ENCODE data around the gene RFX8. TPM values are rescaled to one million over a fixed set of nuclear protein-coding genes. Genes with fewer than 3 reads are reported as not detected.

Gene RFX8
- total and polyA plus RNA-seq, 2 of the 8 experiments (the other 6 are each of a cell fraction or from before 2014, with no cell fraction given): 0.60 to 0.97 TPM

DNA sequence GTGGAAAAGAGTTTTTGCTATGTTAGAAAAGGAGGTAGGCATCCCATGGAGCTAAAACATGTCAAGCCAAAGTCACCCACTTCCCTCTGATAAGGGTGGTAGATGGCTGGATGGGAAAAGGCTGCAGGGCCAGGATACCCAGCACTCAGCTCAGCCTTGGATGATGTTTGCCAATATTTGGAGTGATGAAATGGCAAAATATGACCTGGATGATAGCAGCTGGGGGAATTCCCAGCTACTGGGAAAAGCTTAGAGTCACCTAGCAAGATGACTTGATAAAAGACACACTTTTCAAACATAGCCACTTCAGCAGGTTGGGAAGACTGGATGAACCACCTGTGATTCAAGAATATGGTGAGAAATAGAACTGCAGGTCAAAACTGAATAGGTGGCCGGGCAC, 10.1 kb downstream of the RFX8 start:
- peaks cover 0 to under 1% of the 10 kb centered on the region in 2 experiments; a peak in 1 of 4 replicates for H3K9me3 ChIP-seq (ENCODE audit: insufficient read depth in 2 of 2, low read depth in 1 of 2, low read length in 1 of 2)
- H3K9ac ChIP-seq (replicated peaks in 1 of 4; ENCODE audit: extremely low read depth in 1 of 4, low read depth in 3 of 4, low read length in 3 of 4): no peak overlapping the region
- H3K79me1 ChIP-seq (ENCODE audit: low read depth, low read length): no peaks in the 10 kb centered on the region
- DNase-seq (ENCODE audit: low read depth in 1 of 2, low spot score in 2 of 2) (no peak), FAIRE-seq (no peak)
- ChIA-PET CTCF (ENCODE audit: partially characterized antibody) (interaction anchor here (0.8 to 1.5 kb wide), 3 partner anchors 18 to 101 kb away, joined by 3 to 4 read pairs (median 4); no protein-coding TSS in a partner anchor), POLR2A (ENCODE audit: partially characterized antibody) (interaction anchor here (1.5 kb wide), 1 partner anchor 9 kb away, joined by 5 read pairs; no protein-coding TSS in a partner anchor)
- no peak overlapping the region for H4K8ac ChIP-seq (ENCODE audit: extremely low read depth, insufficient read depth, low read length)
- no peak overlapping the region for H2BK15ac ChIP-seq (ENCODE audit: low read length)
- no peak overlapping the region for H3K4me3 ChIP-seq (ENCODE audit: extremely low read depth in 1 of 4, insufficient read depth in 2 of 4, low read depth in 3 of 4, low read length in 4 of 4)
- H4K91ac ChIP-seq (replicated peaks; ENCODE audit: insufficient read length, low read length): no peak overlapping the region
- H4K20me1 ChIP-seq (replicated peaks in 1 of 2; ENCODE audit: control insufficient read depth in 1 of 2, insufficient read depth in 2 of 2, low read length in 2 of 2): no peaks in the 10 kb centered on the region
- H3K23ac ChIP-seq (ENCODE audit: insufficient read length): no peak overlapping the region
- H3K4ac ChIP-seq (replicated peaks; ENCODE audit: insufficient read length, low read depth, low read length): no peak overlapping the region
- H4K5ac ChIP-seq (ENCODE audit: insufficient read length, low read depth, low read length): no peak overlapping the region
- no peak overlapping the region for H3K14ac ChIP-seq (ENCODE audit: insufficient read length)
- H2AK5ac ChIP-seq (ENCODE audit: low read depth, low read length): no peak overlapping the region
- H2BK20ac ChIP-seq (ENCODE audit: low read length): no peak overlapping the region
- H3K79me2 ChIP-seq (ENCODE audit: control insufficient read depth in 1 of 2, insufficient read depth in 2 of 2, low read length in 2 of 2): no peaks in the 10 kb centered on the region
- peaks cover 3 to 10% (median 6%) of the 10 kb centered on the region in 4 experiments; a peak in 6 of 7 replicates for H3K4me1 ChIP-seq (replicated peaks in 1 of 4; ENCODE audit: control insufficient read depth in 3 of 4, insufficient read depth in 4 of 4, low read length in 3 of 4)
- no peak overlapping the region for H2BK120ac ChIP-seq (replicated peaks; ENCODE audit: low read depth, low read length)
- 100% methylated on average over 1 of the region's 1 CpG; no CpG with 5 or more reads in 1 of the 2 experiments for WGBS, 2 experiments (ENCODE audit: extremely low coverage in 1 of 2, insufficient coverage in 1 of 2, insufficient read length in 1 of 2, insufficient replicate concordance in 2 of 2, low coverage in 1 of 2, low lambda C conversion rate in 2 of 2, missing lambda C conversion rate in 1 of 2)
- no peak overlapping the region for H2BK12ac ChIP-seq (ENCODE audit: low read depth, low read length)
- H3K4me2 ChIP-seq (ENCODE audit: insufficient read depth in 1 of 2, low read depth in 2 of 2, low read length in 2 of 2): no peak overlapping the region
- no peak overlapping the region for H3K27ac ChIP-seq (ENCODE audit: low read depth, low read length)
- H2AFZ ChIP-seq (ENCODE audit: low read length): no peak overlapping the region
- no peaks in the 10 kb centered on the region for H3K36me3 ChIP-seq (ENCODE audit: control insufficient read depth in 2 of 4, insufficient read depth in 4 of 4, low read length in 3 of 4)
- no peak overlapping the region for H3K18ac ChIP-seq (ENCODE audit: extremely low read depth, low read length)
- H3K23me2 ChIP-seq (ENCODE audit: low read depth, low read length): no peaks in the 10 kb centered on the region
- no peak overlapping the region for H3K56ac ChIP-seq (replicated peaks; ENCODE audit: insufficient read length, low read depth, low read length)
- H3K27me3 ChIP-seq (replicated peaks in 1 of 4; ENCODE audit: control insufficient read depth in 3 of 4, extremely low read depth in 1 of 4, insufficient read depth in 3 of 4, low read length in 3 of 4): no peaks in the 10 kb centered on the region; a peak in 1 of 7 replicates
- H2BK5ac ChIP-seq (ENCODE audit: low read depth, low read length): no peak overlapping the region
- TF ChIP-seq CTBP2 (IDR thresholded peaks at IDR 0.05; ENCODE audit: borderline replicate concordance, insufficient read depth, insufficient read length, low read length) (no peak), HDAC6 (IDR thresholded peaks at IDR 0.05; ENCODE audit: low read depth, low read length) (no peak), SRF (IDR thresholded peaks at IDR 0.05; ENCODE audit: low read depth, low read length) (no peak), MAFK (IDR thresholded peaks at IDR 0.05; ENCODE audit: low read depth, low read length) (no peak)
- TF ChIP-seq, protein P1, sequence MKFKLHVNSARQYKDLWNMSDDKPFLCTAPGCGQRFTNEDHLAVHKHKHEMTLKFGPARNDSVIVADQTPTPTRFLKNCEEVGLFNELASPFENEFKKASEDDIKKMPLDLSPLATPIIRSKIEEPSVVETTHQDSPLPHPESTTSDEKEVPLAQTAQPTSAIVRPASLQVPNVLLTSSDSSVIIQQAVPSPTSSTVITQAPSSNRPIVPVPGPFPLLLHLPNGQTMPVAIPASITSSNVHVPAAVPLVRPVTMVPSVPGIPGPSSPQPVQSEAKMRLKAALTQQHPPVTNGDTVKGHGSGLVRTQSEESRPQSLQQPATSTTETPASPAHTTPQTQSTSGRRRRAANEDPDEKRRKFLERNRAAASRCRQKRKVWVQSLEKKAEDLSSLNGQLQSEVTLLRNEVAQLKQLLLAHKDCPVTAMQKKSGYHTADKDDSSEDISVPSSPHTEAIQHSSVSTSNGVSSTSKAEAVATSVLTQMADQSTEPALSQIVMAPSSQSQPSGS (IDR thresholded peaks at IDR 0.05; ENCODE audit: low read length): no peak
- TF ChIP-seq, protein P2, sequence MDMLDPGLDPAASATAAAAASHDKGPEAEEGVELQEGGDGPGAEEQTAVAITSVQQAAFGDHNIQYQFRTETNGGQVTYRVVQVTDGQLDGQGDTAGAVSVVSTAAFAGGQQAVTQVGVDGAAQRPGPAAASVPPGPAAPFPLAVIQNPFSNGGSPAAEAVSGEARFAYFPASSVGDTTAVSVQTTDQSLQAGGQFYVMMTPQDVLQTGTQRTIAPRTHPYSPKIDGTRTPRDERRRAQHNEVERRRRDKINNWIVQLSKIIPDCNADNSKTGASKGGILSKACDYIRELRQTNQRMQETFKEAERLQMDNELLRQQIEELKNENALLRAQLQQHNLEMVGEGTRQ (IDR thresholded peaks at IDR 0.05; ENCODE audit: low read length): no peak

Data from H1 (cell line).